ENCODE results near the gene HNF1B. TPM values are rescaled to one million over a fixed set of nuclear protein-coding genes. Genes with fewer than 3 reads are reported as not detected.

The HNF1B gene
- total and polyA plus RNA-seq, 10 of the 15 experiments (the other 5 are each of a cell fraction or from before 2014, with no cell fraction given) = 0.51 to 12.7 (median 1.9) TPM

GRCh38 chr17:37697381-37697780, 47.5 kb downstream of the HNF1B start (continued):
- TF ChIP-seq, protein P1, sequence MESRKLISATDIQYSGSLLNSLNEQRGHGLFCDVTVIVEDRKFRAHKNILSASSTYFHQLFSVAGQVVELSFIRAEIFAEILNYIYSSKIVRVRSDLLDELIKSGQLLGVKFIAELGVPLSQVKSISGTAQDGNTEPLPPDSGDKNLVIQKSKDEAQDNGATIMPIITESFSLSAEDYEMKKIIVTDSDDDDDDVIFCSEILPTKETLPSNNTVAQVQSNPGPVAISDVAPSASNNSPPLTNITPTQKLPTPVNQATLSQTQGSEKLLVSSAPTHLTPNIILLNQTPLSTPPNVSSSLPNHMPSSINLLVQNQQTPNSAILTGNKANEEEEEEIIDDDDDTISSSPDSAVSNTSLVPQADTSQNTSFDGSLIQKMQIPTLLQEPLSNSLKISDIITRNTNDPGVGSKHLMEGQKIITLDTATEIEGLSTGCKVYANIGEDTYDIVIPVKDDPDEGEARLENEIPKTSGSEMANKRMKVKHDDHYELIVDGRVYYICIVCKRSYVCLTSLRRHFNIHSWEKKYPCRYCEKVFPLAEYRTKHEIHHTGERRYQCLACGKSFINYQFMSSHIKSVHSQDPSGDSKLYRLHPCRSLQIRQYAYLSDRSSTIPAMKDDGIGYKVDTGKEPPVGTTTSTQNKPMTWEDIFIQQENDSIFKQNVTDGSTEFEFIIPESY (IDR thresholded peaks at IDR 0.05) = no peak
- TF ChIP-seq HDGF (IDR thresholded peaks at IDR 0.05) (no peak), CREB1 (IDR thresholded peaks at IDR 0.05; ENCODE audit: low read depth) (no peak), YBX1 (IDR thresholded peaks at IDR 0.05) (no peak)
- TF ChIP-seq, protein P2, sequence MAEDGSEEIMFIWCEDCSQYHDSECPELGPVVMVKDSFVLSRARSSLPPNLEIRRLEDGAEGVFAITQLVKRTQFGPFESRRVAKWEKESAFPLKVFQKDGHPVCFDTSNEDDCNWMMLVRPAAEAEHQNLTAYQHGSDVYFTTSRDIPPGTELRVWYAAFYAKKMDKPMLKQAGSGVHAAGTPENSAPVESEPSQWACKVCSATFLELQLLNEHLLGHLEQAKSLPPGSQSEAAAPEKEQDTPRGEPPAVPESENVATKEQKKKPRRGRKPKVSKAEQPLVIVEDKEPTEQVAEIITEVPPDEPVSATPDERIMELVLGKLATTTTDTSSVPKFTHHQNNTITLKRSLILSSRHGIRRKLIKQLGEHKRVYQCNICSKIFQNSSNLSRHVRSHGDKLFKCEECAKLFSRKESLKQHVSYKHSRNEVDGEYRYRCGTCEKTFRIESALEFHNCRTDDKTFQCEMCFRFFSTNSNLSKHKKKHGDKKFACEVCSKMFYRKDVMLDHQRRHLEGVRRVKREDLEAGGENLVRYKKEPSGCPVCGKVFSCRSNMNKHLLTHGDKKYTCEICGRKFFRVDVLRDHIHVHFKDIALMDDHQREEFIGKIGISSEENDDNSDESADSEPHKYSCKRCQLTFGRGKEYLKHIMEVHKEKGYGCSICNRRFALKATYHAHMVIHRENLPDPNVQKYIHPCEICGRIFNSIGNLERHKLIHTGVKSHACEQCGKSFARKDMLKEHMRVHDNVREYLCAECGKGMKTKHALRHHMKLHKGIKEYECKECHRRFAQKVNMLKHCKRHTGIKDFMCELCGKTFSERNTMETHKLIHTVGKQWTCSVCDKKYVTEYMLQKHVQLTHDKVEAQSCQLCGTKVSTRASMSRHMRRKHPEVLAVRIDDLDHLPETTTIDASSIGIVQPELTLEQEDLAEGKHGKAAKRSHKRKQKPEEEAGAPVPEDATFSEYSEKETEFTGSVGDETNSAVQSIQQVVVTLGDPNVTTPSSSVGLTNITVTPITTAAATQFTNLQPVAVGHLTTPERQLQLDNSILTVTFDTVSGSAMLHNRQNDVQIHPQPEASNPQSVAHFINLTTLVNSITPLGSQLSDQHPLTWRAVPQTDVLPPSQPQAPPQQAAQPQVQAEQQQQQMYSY (CRISPR knock-in tag; IDR thresholded peaks at IDR 0.05) = no peak

DNA sequence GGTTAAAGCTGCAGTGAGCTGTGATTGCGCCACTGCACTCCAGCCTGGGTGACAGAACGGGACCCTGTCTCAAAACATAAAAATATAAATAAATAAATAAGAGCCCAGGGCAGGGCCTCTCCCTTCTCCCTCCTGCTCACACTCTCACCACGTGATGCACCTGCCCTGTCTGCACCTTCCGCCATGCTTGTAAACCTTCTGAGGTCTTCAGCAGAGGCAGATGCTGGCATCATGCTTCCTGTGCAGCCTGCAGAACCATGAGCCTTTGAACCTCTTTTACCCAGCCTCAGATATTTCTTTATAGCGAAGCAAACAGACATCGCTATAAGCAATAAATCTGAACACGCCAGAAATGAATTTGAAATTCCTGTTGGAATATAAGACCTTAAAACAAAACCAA, 48.5 kb downstream of the HNF1B start:
- ATAC-seq = no peak
- H4K20me1 ChIP-seq (ENCODE audit: control insufficient read depth, insufficient read depth) = no peaks in the 10 kb centered on the region
- H3K9me3 ChIP-seq (replicated peaks; ENCODE audit: control insufficient read depth, insufficient read depth, low read length) = no peaks in the 10 kb centered on the region
- 64% methylated on average over 7 of the region's 7 CpGs for WGBS (ENCODE audit: insufficient coverage, insufficient replicate concordance, low lambda C conversion rate, missing lambda C conversion rate)
- BruUV-seq (replicated peaks) = no TSS peak
- no peak overlapping the region for H3K4me3 ChIP-seq
- H3K27ac ChIP-seq (ENCODE audit: control insufficient read depth, insufficient read depth) = no peak overlapping the region
- POLR2A ChIA-PET = no interaction called here
- RAD21 ChIA-PET (ENCODE audit: unreplicated experiment) = no interaction called here
- peaks cover 0 to 12% of the 10 kb centered on the region in 2 experiments; a peak in 2 of 4 replicates for H3K36me3 ChIP-seq (ENCODE audit: control insufficient read depth in 2 of 2, insufficient read depth in 2 of 2, low read length in 1 of 2)
- FAIRE-seq = no peak
- SMC1A ChIA-PET (ENCODE audit: uncharacterized antibody, unreplicated experiment) = no interaction called here
- no peaks in the 10 kb centered on the region for H3K4me1 ChIP-seq (ENCODE audit: control insufficient read depth, insufficient read depth, low read length)
- in situ Hi-C loops (cut with MboI) = no loop called here
- no peak overlapping the region for H3K4me2 ChIP-seq (ENCODE audit: control insufficient read depth, insufficient read depth)
- DNase-seq (ENCODE audit: low read depth, low spot score) = no peak
- no peak overlapping the region for H3K9ac ChIP-seq (ENCODE audit: control insufficient read depth, insufficient read depth, low read length)
- intact Hi-C loops (cut with micrococcal nuclease; ENCODE audit: unreplicated experiment) = loop anchor here (10.0 kb wide), 1 partner anchor 52 kb away; the partner anchor contains the start of gene DDX52
- H2AFZ ChIP-seq (ENCODE audit: control insufficient read depth, low read depth, low read length) = no peak overlapping the region
- CTCF ChIA-PET = interaction anchor here (1.4 kb wide), 1 partner anchor 74 kb away, joined by 4 read pairs; no protein-coding TSS in a partner anchor
- no peaks in the 10 kb centered on the region for H3K27me3 ChIP-seq (replicated peaks in 1 of 2; ENCODE audit: control insufficient read depth in 2 of 2, insufficient read depth in 2 of 2, low read length in 1 of 2)
- no peaks in the 10 kb centered on the region for H3K79me2 ChIP-seq (ENCODE audit: control insufficient read depth, insufficient read depth, low read length)
- TF ChIP-seq, protein P3, sequence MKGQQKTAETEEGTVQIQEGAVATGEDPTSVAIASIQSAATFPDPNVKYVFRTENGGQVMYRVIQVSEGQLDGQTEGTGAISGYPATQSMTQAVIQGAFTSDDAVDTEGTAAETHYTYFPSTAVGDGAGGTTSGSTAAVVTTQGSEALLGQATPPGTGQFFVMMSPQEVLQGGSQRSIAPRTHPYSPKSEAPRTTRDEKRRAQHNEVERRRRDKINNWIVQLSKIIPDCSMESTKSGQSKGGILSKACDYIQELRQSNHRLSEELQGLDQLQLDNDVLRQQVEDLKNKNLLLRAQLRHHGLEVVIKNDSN (IDR thresholded peaks at IDR 0.05; ENCODE audit: borderline replicate concordance, extremely low read length, insufficient read depth, low read depth, low read length) = no peak
- no peak for TF ChIP-seq PBX3 (IDR thresholded peaks at IDR 0.05; ENCODE audit: insufficient replicate concordance, low read depth, low read length)
- TF ChIP-seq, protein P4, sequence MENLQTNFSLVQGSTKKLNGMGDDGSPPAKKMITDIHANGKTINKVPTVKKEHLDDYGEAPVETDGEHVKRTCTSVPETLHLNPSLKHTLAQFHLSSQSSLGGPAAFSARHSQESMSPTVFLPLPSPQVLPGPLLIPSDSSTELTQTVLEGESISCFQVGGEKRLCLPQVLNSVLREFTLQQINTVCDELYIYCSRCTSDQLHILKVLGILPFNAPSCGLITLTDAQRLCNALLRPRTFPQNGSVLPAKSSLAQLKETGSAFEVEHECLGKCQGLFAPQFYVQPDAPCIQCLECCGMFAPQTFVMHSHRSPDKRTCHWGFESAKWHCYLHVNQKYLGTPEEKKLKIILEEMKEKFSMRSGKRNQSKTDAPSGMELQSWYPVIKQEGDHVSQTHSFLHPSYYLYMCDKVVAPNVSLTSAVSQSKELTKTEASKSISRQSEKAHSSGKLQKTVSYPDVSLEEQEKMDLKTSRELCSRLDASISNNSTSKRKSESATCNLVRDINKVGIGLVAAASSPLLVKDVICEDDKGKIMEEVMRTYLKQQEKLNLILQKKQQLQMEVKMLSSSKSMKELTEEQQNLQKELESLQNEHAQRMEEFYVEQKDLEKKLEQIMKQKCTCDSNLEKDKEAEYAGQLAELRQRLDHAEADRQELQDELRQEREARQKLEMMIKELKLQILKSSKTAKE (IDR thresholded peaks at IDR 0.05; ENCODE audit: low read depth, poor library complexity, severe bottlenecking) = no peak
- no peak for TF ChIP-seq NFXL1 (IDR thresholded peaks at IDR 0.05; ENCODE audit: borderline replicate concordance)
- TF ChIP-seq NR2F1 (conservative IDR thresholded peaks at IDR 0.05) = no peak
- TF ChIP-seq EGR1 (IDR thresholded peaks at IDR 0.05; ENCODE audit: borderline replicate concordance in 1 of 2, low read depth in 2 of 2, low read length in 2 of 2) = no peak
- no peak for TF ChIP-seq GATAD2B (conservative IDR thresholded peaks at IDR 0.05; ENCODE audit: low read depth)
- TF ChIP-seq SUZ12 (IDR thresholded peaks at IDR 0.05; ENCODE audit: unreplicated experiment) = no peak
